Psoas muscle (tissue), 8 donors: Measurements from ENCODE around the gene EFS. TPM values are rescaled to one million over a fixed set of nuclear protein-coding genes. Genes with fewer than 3 reads are reported as not detected.

Experiments used
- ATAC-seq, 4 donors: fragments of 200-7000 bp; cut with Tn5 transposase; one replicate each; pipeline ENCODE4 v1.9.1; 2020; ENCODE audit warnings: moderate library complexity in 3 of 4, mild to moderate bottlenecking in 2 of 4
- DNase-seq, 2 donors: peaks; one replicate each; pipeline ENCODE4 v3.0.0-alpha.2; 2020
- H3K27ac ChIP-seq: fragments of 200-600 bp; one replicate; pipeline ENCODE4 v1.8.0; 2022
- H3K27me3 ChIP-seq, 3 donors: fragments of 200-600 bp in 1 of 3; one replicate each; pipeline versions ENCODE4 v1.6.1 to v1.8.0; 2013 to 2022; ENCODE audit warnings: low read length in 2 of 3, mild to moderate bottlenecking in 2 of 3, moderate library complexity in 1 of 3; ENCODE audit not compliant: insufficient read depth in 3 of 3
- H3K36me3 ChIP-seq, 2 donors: fragments of 200-600 bp in 1 of 2; one replicate each; pipeline versions ENCODE4 v1.6.1 to v1.8.0; 2013 to 2022; ENCODE audit warnings: low read depth in 1 of 2, mild to moderate bottlenecking in 1 of 2, moderate library complexity in 1 of 2; ENCODE audit not compliant: insufficient read depth in 1 of 2
- H3K4me1 ChIP-seq: fragments of 200-600 bp; one replicate; pipeline ENCODE4 v1.8.0; 2022
- H3K4me3 ChIP-seq: fragments of 200-600 bp; one replicate; pipeline ENCODE4 v1.8.0; 2022; ENCODE audit warnings: mild to moderate bottlenecking
- H3K9me3 ChIP-seq: fragments of 200-600 bp; one replicate; pipeline ENCODE4 v1.8.0; 2022
- WGBS, 3 donors: extraction: QIAGEN DNeasy Blood & Tissue Kit; methylation state at CpG; one replicate each; pipeline versions ENCODE4 v1.1.6 to v1.1.7; 2013; 5-methylcytosine and 5-hydroxymethylcytosine counted together
- intact Hi-C, 2 donors: fragments of 100-400 bp; cut with DNase I; formaldehyde crosslinking; loops; one replicate each; pipeline versions ENCODE4 v1.11.0 to v1.14.2; 2022
- polyA plus RNA-seq, 3 donors: library from polyadenylated mRNA; stranded (reverse); fragments of 200-250 nt; gene quantifications; one replicate each; pipeline ENCODE4 v1.2.3, GENCODE V29; 2013
- total RNA-seq, 4 donors: library from RNA; stranded (reverse); fragmentation: NEBNext Ultra II Directional in 2 of 4; extraction: Animal tissue kit (Norgen Biotek cat#: 25700) in 2 of 4; gene quantifications; one replicate each; pipeline versions ENCODE4 v1.2.1 to v1.2.4, GENCODE V29; 2021 to 2023
- TF ChIP-seq, protein P1 (sequence below): fragments of 200-600 bp; IDR thresholded peaks from one replicate; pipeline ENCODE4 v1.8.0; 2022; ENCODE audit warnings: antibody characterized with exemption
- donor health status: healthy with polysubstance abuse.
- donor health status: DM: no; HTN: no; CAD: no; lungs with moderate emphysema.
- donor health status: Bipolar disorder and iron deficiency.
- donor health status: healthy.
- donor health status: DM: yes; HTN: yes; CAD: no.
- donor health status: DM: no; HTN: no; CAD: no.
- donor health status: DM: no; HTN: no; CAD: no.
- donor health status: DM: yes; HTN: yes; CAD: no.

The EFS gene
- total and polyA plus RNA-seq, 7 donors = 0.93 to 2.5 (median 1.1) TPM

DNA sequence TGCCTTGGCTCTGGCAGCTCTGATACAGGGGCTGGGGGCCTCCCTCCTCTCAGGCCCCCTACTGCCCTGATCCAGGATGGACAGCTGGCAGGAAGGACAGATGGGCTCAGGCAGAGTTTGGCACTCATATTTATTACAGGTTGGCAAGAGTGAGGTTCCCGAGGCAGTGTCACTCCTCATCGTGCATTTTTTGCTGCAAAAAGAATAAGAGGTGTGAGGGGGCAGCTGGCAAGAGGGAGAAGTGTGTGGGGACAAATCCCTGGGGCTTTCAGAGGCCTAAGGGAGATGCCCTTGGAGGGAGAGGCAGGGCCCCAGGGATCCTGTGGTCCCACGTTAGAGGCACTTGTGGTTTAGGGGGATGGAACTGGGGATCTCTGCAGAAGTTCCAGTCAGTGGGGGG, 16.9 kb upstream of the EFS start:
- TF ChIP-seq, protein P1, sequence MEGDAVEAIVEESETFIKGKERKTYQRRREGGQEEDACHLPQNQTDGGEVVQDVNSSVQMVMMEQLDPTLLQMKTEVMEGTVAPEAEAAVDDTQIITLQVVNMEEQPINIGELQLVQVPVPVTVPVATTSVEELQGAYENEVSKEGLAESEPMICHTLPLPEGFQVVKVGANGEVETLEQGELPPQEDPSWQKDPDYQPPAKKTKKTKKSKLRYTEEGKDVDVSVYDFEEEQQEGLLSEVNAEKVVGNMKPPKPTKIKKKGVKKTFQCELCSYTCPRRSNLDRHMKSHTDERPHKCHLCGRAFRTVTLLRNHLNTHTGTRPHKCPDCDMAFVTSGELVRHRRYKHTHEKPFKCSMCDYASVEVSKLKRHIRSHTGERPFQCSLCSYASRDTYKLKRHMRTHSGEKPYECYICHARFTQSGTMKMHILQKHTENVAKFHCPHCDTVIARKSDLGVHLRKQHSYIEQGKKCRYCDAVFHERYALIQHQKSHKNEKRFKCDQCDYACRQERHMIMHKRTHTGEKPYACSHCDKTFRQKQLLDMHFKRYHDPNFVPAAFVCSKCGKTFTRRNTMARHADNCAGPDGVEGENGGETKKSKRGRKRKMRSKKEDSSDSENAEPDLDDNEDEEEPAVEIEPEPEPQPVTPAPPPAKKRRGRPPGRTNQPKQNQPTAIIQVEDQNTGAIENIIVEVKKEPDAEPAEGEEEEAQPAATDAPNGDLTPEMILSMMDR = no peak
- ATAC-seq = no peak
- DNase-seq = no peak
- H3K9me3 ChIP-seq = no peaks in the 10 kb centered on the region
- H3K27ac ChIP-seq = no peak overlapping the region
- WGBS, 3 donors = 23 to 35% (median 32%) methylated on average over 3 of the region's 3 CpGs
- H3K27me3 ChIP-seq = peaks cover 0 to 5% (median 0%) of the 10 kb centered on the region in 3 donors
- H3K4me1 ChIP-seq = no peaks in the 10 kb centered on the region
- H3K36me3 ChIP-seq = peaks cover 3 to 49% of the 10 kb centered on the region in 2 donors
- no peak overlapping the region for H3K4me3 ChIP-seq
- intact Hi-C loops = loop anchor here in 1 of 2 donors (2.0 kb wide), 2 partner anchors 55 to 117 kb away; no protein-coding TSS in a partner anchor

DNA sequence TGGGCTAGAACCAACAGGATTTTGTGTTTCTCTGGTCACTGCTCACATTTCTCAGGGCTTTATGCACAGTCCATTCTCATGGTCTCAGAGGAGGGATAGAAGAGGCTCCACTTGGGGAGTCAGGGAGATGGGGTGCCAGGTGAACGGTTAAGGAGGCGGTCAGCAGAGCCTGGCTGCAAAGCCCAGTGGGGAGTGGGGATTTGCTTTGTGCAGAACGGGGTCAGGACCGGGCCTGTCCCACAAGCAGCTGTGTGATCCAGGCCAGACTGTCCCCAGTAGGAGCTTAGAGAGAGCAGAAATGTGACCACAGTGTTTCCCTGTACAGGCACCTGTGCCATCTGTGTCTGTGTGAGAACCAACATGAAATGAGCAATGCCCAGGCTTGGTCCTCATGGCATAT, 16.0 kb upstream of the EFS start:
- no peaks in the 10 kb centered on the region for H3K9me3 ChIP-seq
- H3K27ac ChIP-seq = no peak overlapping the region
- no peaks in the 10 kb centered on the region for H3K4me1 ChIP-seq
- H3K27me3 ChIP-seq = peaks cover 0 to 5% (median 0%) of the 10 kb centered on the region in 3 donors
- H3K36me3 ChIP-seq = peaks cover 3 to 45% of the 10 kb centered on the region in 2 donors
- TF ChIP-seq, protein P1 = no peak
- WGBS, 3 donors = 40 to 52% (median 50%) methylated on average over 4 of the region's 4 CpGs
- DNase-seq (no peak), ATAC-seq (no peak)
- no peak overlapping the region for H3K4me3 ChIP-seq
- intact Hi-C loops = loop anchor here in 1 of 2 donors (2.0 kb wide), 2 partner anchors 54 to 116 kb away; no protein-coding TSS in a partner anchor

DNA sequence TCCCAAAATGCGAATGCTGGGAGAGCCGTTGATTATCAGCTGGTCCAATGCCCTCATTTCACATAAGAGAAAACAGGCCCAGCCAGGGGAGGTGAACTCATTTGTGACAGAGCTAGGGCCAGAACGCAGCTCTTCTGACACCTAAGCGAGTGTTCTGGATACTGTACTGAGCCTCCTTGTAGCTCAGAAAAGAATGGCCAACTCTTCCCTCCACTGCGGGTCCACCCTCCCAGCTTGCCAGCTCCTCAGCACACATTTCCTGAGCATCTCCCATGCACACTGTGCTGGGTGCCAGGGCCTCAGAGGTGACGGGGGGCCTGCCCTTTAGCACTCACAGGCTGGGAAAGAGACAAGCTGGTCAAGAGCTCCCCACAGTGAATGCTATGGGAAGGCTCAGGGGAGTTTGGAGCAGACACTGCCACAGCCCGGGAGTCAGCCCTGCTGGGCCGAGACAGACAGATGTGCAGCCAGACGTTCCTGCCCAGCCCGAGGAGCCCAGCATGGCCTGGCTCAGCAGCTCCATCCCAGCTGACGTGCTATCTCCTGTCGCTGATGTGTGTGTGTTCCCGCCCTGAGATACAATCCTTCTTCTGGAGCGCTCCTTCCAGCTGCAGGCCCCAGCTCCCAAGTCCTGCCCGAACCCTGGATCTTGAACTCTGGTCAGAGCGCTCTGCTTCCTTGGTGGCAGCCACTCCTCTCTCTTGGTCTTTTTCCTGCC, 15.4 kb upstream of the EFS start:
- Histone ChIP-seq H3K27ac (no peak overlapping the region), H3K4me1 (no peaks in the 10 kb centered on the region), H3K36me3 (peaks cover 2 to 41% of the 10 kb centered on the region in 2 donors), H3K27me3 (peaks cover 0 to 5% (median 0%) of the 10 kb centered on the region in 3 donors), H3K4me3 (no peak overlapping the region), H3K9me3 (no peaks in the 10 kb centered on the region)
- DNase-seq = no peak
- WGBS, 3 donors = 41 to 48% (median 46%) methylated on average over 15 to 16 of the region's 16 CpGs
- intact Hi-C loops = loop anchor here in 1 of 2 donors (2.0 kb wide), 2 partner anchors 54 to 116 kb away; no protein-coding TSS in a partner anchor
- peak in 2 of 4 donors; percentile 2 to 4 for ATAC-seq
- TF ChIP-seq, protein P1 = no peak

DNA sequence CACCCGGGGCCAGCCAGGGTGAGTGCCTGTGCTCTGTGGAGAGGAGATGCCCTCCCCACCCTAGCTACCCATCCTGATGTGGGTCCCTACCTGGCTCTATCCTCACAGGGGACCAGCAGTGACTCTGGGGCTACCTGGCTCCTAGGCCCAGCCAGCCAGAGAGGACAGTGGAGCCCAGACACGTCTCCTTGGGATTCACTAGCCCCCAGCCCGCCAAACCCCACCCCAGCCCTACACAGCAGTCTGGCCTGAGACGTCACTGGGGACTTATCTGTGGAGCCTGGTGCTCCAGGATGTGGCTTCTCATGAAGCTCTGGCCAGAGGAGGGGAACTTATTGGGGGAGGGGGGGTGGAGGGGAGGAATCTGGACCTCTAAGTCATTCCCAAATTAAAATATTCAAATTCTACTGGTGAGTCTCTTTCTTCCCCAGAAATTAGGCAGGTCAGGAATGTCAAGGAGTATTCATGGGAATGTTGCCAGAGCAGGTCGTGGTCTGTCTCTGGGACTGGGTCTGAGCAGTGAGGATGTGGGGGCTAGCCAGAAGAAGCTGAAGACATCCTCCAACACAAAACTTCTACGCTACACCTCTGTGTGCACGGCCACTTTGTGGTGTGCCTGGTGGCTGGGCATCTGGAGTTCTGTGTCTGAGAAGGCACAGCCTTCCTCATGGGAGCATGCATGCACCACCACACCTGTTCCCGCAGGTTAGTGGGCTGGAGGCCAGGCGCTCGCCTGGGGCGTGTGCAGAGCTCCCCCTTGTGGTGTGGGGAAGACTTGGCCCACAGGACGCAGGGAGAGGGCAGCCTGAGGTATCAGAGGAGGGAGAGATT, 14.6 kb upstream of the EFS start:
- intact Hi-C loops = loop anchor here (2.0 to 5.0 kb wide), 3 partner anchors 52 to 115 kb away; no protein-coding TSS in a partner anchor
- H3K27me3 ChIP-seq = peaks cover 0 to 5% (median 0%) of the 10 kb centered on the region in 3 donors
- TF ChIP-seq, protein P1 = peak; percentile 87
- DNase-seq = peak; percentile 58 to 80
- ATAC-seq = peak; percentile 34 to 70 (median 55)
- H3K9me3 ChIP-seq = no peaks in the 10 kb centered on the region
- H3K4me1 ChIP-seq = no peaks in the 10 kb centered on the region
- no peak overlapping the region for H3K4me3 ChIP-seq
- H3K27ac ChIP-seq = no peak overlapping the region
- 37 to 40% (median 39%) methylated on average over 12 of the region's 12 CpGs for WGBS, 3 donors
- H3K36me3 ChIP-seq = peaks cover 0 to 34% of the 10 kb centered on the region in 2 donors
